Measurements from ENCODE around the gene ENHO. TPM values are rescaled to one million over a fixed set of nuclear protein-coding genes. Genes with fewer than 3 reads are reported as not detected.
A peak's percentile ranks its signal among the peaks of the same experiment; 100 is the strongest.

The ENHO gene
- total RNA-seq, 1 donor from 2014 or later = 4.4 TPM

DNA sequence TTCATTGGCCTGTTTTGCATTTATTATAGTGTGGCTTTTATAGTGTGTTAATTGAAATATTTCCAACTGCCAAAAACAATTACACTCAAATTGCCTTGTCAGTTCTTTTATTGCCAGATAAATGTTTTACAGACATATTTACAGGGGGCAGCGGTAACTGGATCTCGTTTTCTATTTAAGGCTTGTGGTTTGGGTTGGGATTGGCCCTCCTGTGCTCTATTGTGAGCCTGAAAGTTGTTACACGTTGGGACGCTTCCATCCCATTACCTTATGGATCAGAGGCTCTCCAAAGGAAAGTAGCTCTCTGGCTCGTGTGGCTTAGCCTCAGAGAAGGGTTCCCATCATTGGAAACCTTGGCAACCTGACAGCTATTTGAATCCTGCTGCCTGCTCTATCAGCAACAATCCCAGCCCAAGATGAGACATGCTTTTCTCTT, 43.3 kb downstream of the ENHO start:
- peaks cover 17% of the 10 kb centered on the region for H3K4me1 Mint-ChIP-seq
- Histone ChIP-seq H3K27me3 (peaks cover 9% of the 10 kb centered on the region), H3K4me1 (peaks cover 9% of the 10 kb centered on the region), H3K9ac (no peak overlapping the region), H2AFZ (replicated peaks) (no peak overlapping the region), H3F3A (ENCODE audit: low read depth) (peaks cover 3% of the 10 kb centered on the region), H4K20me1 (ENCODE audit: low read depth) (no peaks in the 10 kb centered on the region), H3K36me3 (no peaks in the 10 kb centered on the region), H3K4me3 (no peak overlapping the region), H3K27ac (no peak overlapping the region), H3K9me3 (ENCODE audit: low read depth) (no peaks in the 10 kb centered on the region), H3K79me2 (ENCODE audit: low read depth) (no peaks in the 10 kb centered on the region), H3K4me2 (no peak overlapping the region)
- H3K36me3 Mint-ChIP-seq = no peaks in the 10 kb centered on the region
- no peak for TF ChIP-seq CTCF (IDR thresholded peaks at IDR 0.05)
- no peak for TF ChIP-seq EZH2phosphoT487 (IDR thresholded peaks at IDR 0.05)
- no peak for TF ChIP-seq EZH2 (IDR thresholded peaks at IDR 0.05)
- peaks cover 2% of the 10 kb centered on the region for H3K27me3 Mint-ChIP-seq (ENCODE audit: insufficient read depth, low read depth)
- no peaks in the 10 kb centered on the region for H3K9me3 Mint-ChIP-seq
- H3K27ac Mint-ChIP-seq = peak overlapping the region; percentile 75
- peak overlapping the region; percentile 38 for H3K4me3 Mint-ChIP-seq
- peak; percentile 41 for DNase-seq (ENCODE audit: low spot score)

DNA sequence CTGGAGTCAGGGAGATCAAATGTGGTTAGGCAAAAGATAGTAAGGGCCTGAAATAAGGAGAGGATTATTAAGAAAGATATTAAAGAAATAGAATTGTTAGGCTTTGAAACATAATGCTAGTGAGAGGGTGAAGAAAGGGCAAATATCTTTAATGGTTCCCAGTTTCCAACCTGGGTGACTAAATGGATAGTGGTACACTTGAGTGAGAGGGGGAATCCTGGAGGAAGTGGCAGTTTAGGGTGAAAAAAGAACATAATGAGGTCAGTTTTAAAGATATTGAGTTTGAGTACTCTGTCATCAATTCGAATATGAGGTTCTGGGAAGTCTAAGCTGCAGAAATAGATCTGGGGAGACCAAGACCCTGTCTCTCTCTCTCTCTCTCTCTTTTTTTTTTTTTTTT, 45.2 kb downstream of the ENHO start:
- Histone ChIP-seq H3K4me1 (peaks cover 9% of the 10 kb centered on the region), H3K9me3 (ENCODE audit: low read depth) (no peaks in the 10 kb centered on the region), H3F3A (ENCODE audit: low read depth) (peaks cover 3% of the 10 kb centered on the region), H3K27me3 (peaks cover 9% of the 10 kb centered on the region), H3K4me3 (no peak overlapping the region), H3K9ac (no peak overlapping the region), H3K4me2 (no peak overlapping the region), H3K27ac (no peak overlapping the region), H3K36me3 (no peaks in the 10 kb centered on the region), H3K79me2 (ENCODE audit: low read depth) (no peaks in the 10 kb centered on the region), H2AFZ (replicated peaks) (no peak overlapping the region), H4K20me1 (ENCODE audit: low read depth) (no peaks in the 10 kb centered on the region)
- Mint-ChIP-seq H3K27ac (no peak overlapping the region), H3K4me1 (peaks cover 17% of the 10 kb centered on the region), H3K27me3 (ENCODE audit: insufficient read depth, low read depth) (peaks cover 2% of the 10 kb centered on the region), H3K4me3 (no peak overlapping the region), H3K9me3 (no peaks in the 10 kb centered on the region), H3K36me3 (no peaks in the 10 kb centered on the region)
- TF ChIP-seq EZH2 (IDR thresholded peaks at IDR 0.05) = no peak
- no peak for TF ChIP-seq EZH2phosphoT487 (IDR thresholded peaks at IDR 0.05)
- TF ChIP-seq CTCF (IDR thresholded peaks at IDR 0.05) = no peak
- no peak for DNase-seq (ENCODE audit: low spot score)

GRCh38 chr9:34475097-34475496, 47.7 kb downstream of the ENHO start:
- Mint-ChIP-seq H3K36me3 (no peaks in the 10 kb centered on the region), H3K27ac (no peak overlapping the region), H3K27me3 (ENCODE audit: insufficient read depth, low read depth) (no peaks in the 10 kb centered on the region), H3K4me3 (no peak overlapping the region), H3K9me3 (no peaks in the 10 kb centered on the region), H3K4me1 (peaks cover 17% of the 10 kb centered on the region)
- peaks cover 9% of the 10 kb centered on the region for H3K27me3 ChIP-seq
- no peaks in the 10 kb centered on the region for H3K9me3 ChIP-seq (ENCODE audit: low read depth)
- H3K27ac ChIP-seq = no peak overlapping the region
- no peaks in the 10 kb centered on the region for H3K79me2 ChIP-seq (ENCODE audit: low read depth)
- no peaks in the 10 kb centered on the region for H3K36me3 ChIP-seq
- H4K20me1 ChIP-seq (ENCODE audit: low read depth) = no peaks in the 10 kb centered on the region
- DNase-seq (ENCODE audit: low spot score) = no peak
- H3F3A ChIP-seq (ENCODE audit: low read depth) = peaks cover 3% of the 10 kb centered on the region
- H3K9ac ChIP-seq = no peak overlapping the region
- no peak overlapping the region for H3K4me2 ChIP-seq
- H3K4me1 ChIP-seq = peaks cover 9% of the 10 kb centered on the region
- TF ChIP-seq EZH2 (IDR thresholded peaks at IDR 0.05) (no peak), CTCF (IDR thresholded peaks at IDR 0.05) (no peak), EZH2phosphoT487 (IDR thresholded peaks at IDR 0.05) (no peak)
- no peak overlapping the region for H3K4me3 ChIP-seq
- H2AFZ ChIP-seq (replicated peaks) = no peak overlapping the region

Small RNA genes within 50 kb of the gene (small RNA-seq; reads per million reads assigned to genes)
- not detected for gene RN7SKP24

Other genes with a start within 250 kb of the ENHO start
- 9.4 and 10.7 TPM in 2 replicates for gene KIF24, start 193.7 kb downstream of the ENHO start, total RNA-seq (ENCODE audit: low replicate concordance)
- gene NUDT2, start 193.4 kb downstream of the ENHO start, total RNA-seq (ENCODE audit: low replicate concordance) = 23.4 and 33.1 TPM in 2 replicates
- gene MYORG, start 146.1 kb downstream of the ENHO start, total RNA-seq (ENCODE audit: low replicate concordance) = 0.03 and 0.04 TPM in 2 replicates
- gene FAM219A, start 64.4 kb downstream of the ENHO start, total RNA-seq (ENCODE audit: low replicate concordance) = 4.2 and 6.5 TPM in 2 replicates
- gene DNAI1, start 64.2 kb downstream of the ENHO start, total RNA-seq (ENCODE audit: low replicate concordance) = 0.52 and 1.3 TPM in 2 replicates
- gene CNTFR, start 66.7 kb upstream of the ENHO start, total RNA-seq (ENCODE audit: low replicate concordance) = 8.6 and 37.2 TPM in 2 replicates
- 17.4 and 40.1 TPM in 2 replicates for gene RPP25L, start 89.1 kb upstream of the ENHO start, total RNA-seq (ENCODE audit: low replicate concordance)
- gene DCTN3, start 97.5 kb upstream of the ENHO start, total RNA-seq (ENCODE audit: low replicate concordance) = 45.6 and 98.3 TPM in 2 replicates
- 4.7 and 5.3 TPM in 2 replicates for gene ARID3C, start 106.1 kb upstream of the ENHO start, total RNA-seq (ENCODE audit: low replicate concordance)
- gene SIGMAR1, start 114.8 kb upstream of the ENHO start, total RNA-seq (ENCODE audit: low replicate concordance) = 37.8 and 108 TPM in 2 replicates
- gene GALT, start 123.7 kb upstream of the ENHO start, total RNA-seq (ENCODE audit: low replicate concordance) = 32.1 and 43.7 TPM in 2 replicates
- 11.4 and 12.7 TPM in 2 replicates for gene IL11RA, start 129.2 kb upstream of the ENHO start, total RNA-seq (ENCODE audit: low replicate concordance)
- gene CCL27, start 139.7 kb upstream of the ENHO start, total RNA-seq (ENCODE audit: low replicate concordance) = 0.37 and 0.67 TPM in 2 replicates
- gene CCL19, start 168.3 kb upstream of the ENHO start, total RNA-seq (ENCODE audit: low replicate concordance) = not detected in 2 replicates
- not detected in 2 replicates for gene CCL21, start 187.1 kb upstream of the ENHO start, total RNA-seq (ENCODE audit: low replicate concordance)